Activated T-cell treated with anti-CD3 and anti-CD28 coated beads, Interleukin-2, amount 50 U/mL, for 1 hour (primary cell): ENCODE results near the gene GMEB1.
"Not testable (repeated sequence)": the region's sequence is repeated elsewhere in the genome, so short reads cannot be mapped to it uniquely, and the experiment has no call there.

Experiments
- DNase-seq: peaks from one replicate; pipeline ENCODE4 v3.0.0-alpha.2; 2020

GMEB1 gene

GRCh38 chr1:28672971-28673370 lies 4.4 kb downstream of the GMEB1 start:
- DNase-seq: not testable (repeated sequence)

GRCh38 chr1:28675924-28676257 lies 7.3 kb downstream of the GMEB1 start:
- DNase-seq: no peak

GRCh38 chr1:28680151-28680550 lies 11.6 kb downstream of the GMEB1 start:
- no peak for DNase-seq

GRCh38 chr1:28682840-28683239 lies 14.3 kb downstream of the GMEB1 start:
- DNase-seq: no peak

GRCh38 chr1:28684937-28685336 lies 16.4 kb downstream of the GMEB1 start:
- no peak for DNase-seq

GRCh38 chr1:28691627-28692026 lies 23.0 kb downstream of the GMEB1 start:
- not testable (repeated sequence) for DNase-seq

- no peak for DNase-seq
Measured at GRCh38 chr1:28703629-28704028, 35.0 kb downstream of the GMEB1 start.

- DNase-seq: no peak
Measured at GRCh38 chr1:28716336-28716735, 47.8 kb downstream of the GMEB1 start.

GRCh38 chr1:28718166-28718565 lies 49.6 kb downstream of the GMEB1 start:
- no peak for DNase-seq

GRCh38 chr1:28718586-28719331 lies 50.2 kb downstream of the GMEB1 start:
- DNase-seq: no peak

GRCh38 chr1:28719332-28719619 lies 50.7 kb downstream of the GMEB1 start:
- DNase-seq: no peak

- no peak for DNase-seq
Measured at GRCh38 chr1:28720376-28720775, 51.8 kb downstream of the GMEB1 start.

- not testable (repeated sequence) for DNase-seq
Measured at GRCh38 chr1:28721927-28722326, 53.3 kb downstream of the GMEB1 start.

GRCh38 chr1:28725365-28725764 lies 56.8 kb downstream of the GMEB1 start:
- DNase-seq: not testable (repeated sequence)

- no peak for DNase-seq
Measured at GRCh38 chr1:28735961-28736449, 67.4 kb downstream of the GMEB1 start.

- DNase-seq: peak; percentile 98
Measured at GRCh38 chr1:28736450-28737306, 68.1 kb downstream of the GMEB1 start, which contains the start of gene YTHDF2. YTHDF2 (plus strand) TSS chr1:28736940; CDS start chr1:28737121, 181 bp downstream.

- peak; percentile 66 for DNase-seq
Measured at GRCh38 chr1:28737307-28738132, 68.9 kb downstream of the GMEB1 start.

- no peak for DNase-seq
Measured at GRCh38 chr1:28740118-28740517, 71.5 kb downstream of the GMEB1 start.

- DNase-seq: no peak
Measured at GRCh38 chr1:28744184-28744583, 75.6 kb downstream of the GMEB1 start.

GRCh38 chr1:28745653-28746173 lies 77.1 kb downstream of the GMEB1 start:
- DNase-seq: no peak

GRCh38 chr1:28750330-28750729 lies 81.7 kb downstream of the GMEB1 start:
- no peak for DNase-seq

- DNase-seq: not testable (repeated sequence)
Measured at GRCh38 chr1:28750771-28751294, 82.2 kb downstream of the GMEB1 start.
